ENCODE data around the gene CAMK4.
A peak's percentile ranks its signal among the peaks of the same experiment; 100 is the strongest.

The CAMK4 gene

DNA sequence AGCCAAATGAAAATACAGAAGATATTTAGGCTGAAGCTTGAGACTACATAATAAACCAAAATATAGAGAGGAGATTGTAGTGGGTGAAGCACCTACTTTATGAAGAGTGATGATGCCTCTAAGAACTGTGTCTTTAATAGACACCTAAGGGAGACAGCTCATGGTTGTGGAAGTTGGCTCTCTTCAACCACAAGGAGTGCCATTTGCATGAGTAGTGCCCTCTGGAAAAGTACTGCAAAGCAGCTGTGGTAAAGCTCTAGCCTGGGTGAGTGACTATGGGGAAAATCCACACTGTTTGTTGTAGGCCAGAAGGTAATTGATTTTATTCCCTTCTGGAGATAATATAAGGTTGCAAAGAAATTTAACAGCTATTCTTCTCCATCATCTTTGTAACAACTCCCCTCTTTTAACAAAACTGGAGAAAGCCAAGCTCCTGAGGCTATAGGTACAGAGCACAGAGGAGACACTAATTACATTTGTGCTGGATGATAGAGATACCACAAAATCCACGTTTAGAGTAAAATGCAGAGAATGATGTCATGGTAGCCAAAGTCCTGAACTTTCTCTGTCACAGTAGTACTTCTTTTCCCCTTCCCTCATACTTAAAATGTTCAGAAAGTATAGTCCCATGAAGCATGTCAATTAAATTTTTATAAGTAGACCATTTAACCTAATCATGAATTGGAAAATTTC is 165.4 kb downstream of the CAMK4 start:
- peak; percentile 54 for DNase-seq (ENCODE audit: low spot score)
- POLR2A ChIA-PET (ENCODE audit: low non-redundant PET): no interaction called here
- TF ChIP-seq, protein P1, sequence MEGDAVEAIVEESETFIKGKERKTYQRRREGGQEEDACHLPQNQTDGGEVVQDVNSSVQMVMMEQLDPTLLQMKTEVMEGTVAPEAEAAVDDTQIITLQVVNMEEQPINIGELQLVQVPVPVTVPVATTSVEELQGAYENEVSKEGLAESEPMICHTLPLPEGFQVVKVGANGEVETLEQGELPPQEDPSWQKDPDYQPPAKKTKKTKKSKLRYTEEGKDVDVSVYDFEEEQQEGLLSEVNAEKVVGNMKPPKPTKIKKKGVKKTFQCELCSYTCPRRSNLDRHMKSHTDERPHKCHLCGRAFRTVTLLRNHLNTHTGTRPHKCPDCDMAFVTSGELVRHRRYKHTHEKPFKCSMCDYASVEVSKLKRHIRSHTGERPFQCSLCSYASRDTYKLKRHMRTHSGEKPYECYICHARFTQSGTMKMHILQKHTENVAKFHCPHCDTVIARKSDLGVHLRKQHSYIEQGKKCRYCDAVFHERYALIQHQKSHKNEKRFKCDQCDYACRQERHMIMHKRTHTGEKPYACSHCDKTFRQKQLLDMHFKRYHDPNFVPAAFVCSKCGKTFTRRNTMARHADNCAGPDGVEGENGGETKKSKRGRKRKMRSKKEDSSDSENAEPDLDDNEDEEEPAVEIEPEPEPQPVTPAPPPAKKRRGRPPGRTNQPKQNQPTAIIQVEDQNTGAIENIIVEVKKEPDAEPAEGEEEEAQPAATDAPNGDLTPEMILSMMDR (conservative IDR thresholded peaks at IDR 0.05; ENCODE audit: low read depth): no peak
- CTCF ChIA-PET: interaction anchor here (0.9 kb wide), 1 partner anchor 142 kb away, joined by 5 read pairs; no protein-coding TSS in a partner anchor
- H3K27ac ChIP-seq: no peak overlapping the region

GRCh38 chr5:111392181-111392580 is 168.0 kb downstream of the CAMK4 start:
- POLR2A ChIA-PET (ENCODE audit: low non-redundant PET): no interaction called here

DNA sequence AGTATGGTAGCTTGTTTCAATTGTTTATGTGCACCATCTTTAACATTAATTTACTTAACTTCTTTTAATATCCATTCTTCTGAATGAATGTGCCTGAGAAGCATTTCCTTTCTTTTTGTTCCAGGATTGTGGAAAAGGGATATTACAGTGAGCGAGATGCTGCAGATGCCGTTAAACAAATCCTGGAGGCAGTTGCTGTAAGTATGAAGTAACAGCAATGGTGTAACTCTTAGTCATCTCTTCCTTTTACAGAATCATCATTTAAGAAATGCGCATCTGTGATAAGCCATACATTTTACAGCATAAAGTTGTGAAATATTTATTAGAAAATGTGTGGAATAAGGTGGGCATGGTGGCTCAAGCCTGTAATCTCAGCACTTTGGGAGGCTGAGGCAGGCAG is 170.4 kb downstream of the CAMK4 start:
- H3K27ac ChIP-seq: peak overlapping the region; percentile 46; the same call in 1 of the 2 replicates
- CTCF ChIA-PET: interaction anchor here (0.6 kb wide), 1 partner anchor 51 kb away, joined by 4 read pairs; no protein-coding TSS in a partner anchor
- POLR2A ChIA-PET (ENCODE audit: low non-redundant PET): no interaction called here
- TF ChIP-seq, protein P1 (conservative IDR thresholded peaks at IDR 0.05; ENCODE audit: low read depth): no peak
- DNase-seq (ENCODE audit: low spot score): peak; percentile 74

More at GRCh38 chr5:111392181-111392580, 168.0 kb downstream of the CAMK4 start:
- TF ChIP-seq, protein P1 (conservative IDR thresholded peaks at IDR 0.05; ENCODE audit: low read depth): no peak
- no peak for DNase-seq (ENCODE audit: low spot score)
- CTCF ChIA-PET: no interaction called here
- H3K27ac ChIP-seq: no peak overlapping the region

DNA sequence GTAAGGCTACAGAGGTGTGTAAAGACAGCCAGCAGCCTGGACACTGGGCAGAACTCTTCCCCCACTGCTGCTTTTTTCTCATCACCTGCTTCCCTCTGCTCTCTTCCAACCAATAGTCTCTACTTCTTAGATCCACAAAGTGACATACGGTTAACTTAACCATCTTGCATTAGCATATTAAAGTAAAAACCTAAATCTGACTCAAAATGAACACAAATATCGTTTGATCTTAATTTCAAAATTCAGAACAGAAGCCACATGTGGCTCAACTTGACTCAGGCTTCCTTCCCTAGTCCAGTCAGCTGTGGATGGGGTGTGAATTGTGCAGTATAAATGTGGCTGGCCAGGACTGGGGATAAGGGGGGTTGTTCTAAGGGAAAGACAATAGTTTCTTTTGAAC is 173.8 kb downstream of the CAMK4 start:
- TF ChIP-seq, protein P1 (conservative IDR thresholded peaks at IDR 0.05; ENCODE audit: low read depth): no peak
- POLR2A ChIA-PET (ENCODE audit: low non-redundant PET): no interaction called here
- CTCF ChIA-PET: no interaction called here
- DNase-seq (ENCODE audit: low spot score): no peak
- no peak overlapping the region for H3K27ac ChIP-seq

DNA sequence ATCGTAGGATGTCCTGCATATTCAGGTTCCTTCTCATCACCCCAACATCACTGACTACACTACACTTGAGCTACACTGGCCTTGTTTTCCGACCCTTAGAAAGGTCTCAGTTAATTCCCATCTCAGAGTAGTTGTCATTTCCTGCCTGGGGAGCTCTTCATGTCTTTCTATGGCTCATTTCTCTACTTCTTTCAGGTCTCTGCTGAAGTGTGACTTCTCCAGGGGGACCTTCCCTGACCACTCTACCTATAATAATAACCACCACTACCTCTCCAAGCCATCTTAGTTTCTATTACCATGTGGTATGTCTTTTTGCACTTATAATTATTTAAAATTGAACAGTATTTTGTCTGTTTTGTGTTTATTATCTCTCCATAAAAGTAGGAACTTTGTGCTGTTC is 174.9 kb downstream of the CAMK4 start:
- ChIA-PET POLR2A (ENCODE audit: low non-redundant PET) (no interaction called here), CTCF (interaction anchor here (0.7 kb wide), 1 partner anchor 240 kb away, joined by 6 read pairs; no protein-coding TSS in a partner anchor)
- DNase-seq (ENCODE audit: low spot score): no peak
- TF ChIP-seq, protein P1 (conservative IDR thresholded peaks at IDR 0.05; ENCODE audit: low read depth): no peak
- H3K27ac ChIP-seq: no peak overlapping the region

- ChIA-PET CTCF (interaction anchor here (0.8 kb wide), 1 partner anchor 15 kb away, joined by 3 read pairs; no protein-coding TSS in a partner anchor), POLR2A (ENCODE audit: low non-redundant PET) (no interaction called here)
- DNase-seq (ENCODE audit: low spot score): no peak
- no peak overlapping the region for H3K27ac ChIP-seq
- TF ChIP-seq, protein P1 (conservative IDR thresholded peaks at IDR 0.05; ENCODE audit: low read depth): no peak
Measured at GRCh38 chr5:111401906-111402305, 177.7 kb downstream of the CAMK4 start.
